GM12892 (cell line): ENCODE results near the gene VWA5B1.

Experiments
- POLR2AphosphoS5 ChIP-seq: IDR thresholded peaks from 2 replicates; pipeline ENCODE4 v1.6.1; 2011; ENCODE audit warnings: low read depth, low read length, control low read depth
- TAF1 ChIP-seq: IDR thresholded peaks from 2 replicates; pipeline ENCODE4 v1.6.1; 2011; ENCODE audit warnings: low read depth, mild to moderate bottlenecking, control low read depth, low read length, borderline replicate concordance

DNA sequence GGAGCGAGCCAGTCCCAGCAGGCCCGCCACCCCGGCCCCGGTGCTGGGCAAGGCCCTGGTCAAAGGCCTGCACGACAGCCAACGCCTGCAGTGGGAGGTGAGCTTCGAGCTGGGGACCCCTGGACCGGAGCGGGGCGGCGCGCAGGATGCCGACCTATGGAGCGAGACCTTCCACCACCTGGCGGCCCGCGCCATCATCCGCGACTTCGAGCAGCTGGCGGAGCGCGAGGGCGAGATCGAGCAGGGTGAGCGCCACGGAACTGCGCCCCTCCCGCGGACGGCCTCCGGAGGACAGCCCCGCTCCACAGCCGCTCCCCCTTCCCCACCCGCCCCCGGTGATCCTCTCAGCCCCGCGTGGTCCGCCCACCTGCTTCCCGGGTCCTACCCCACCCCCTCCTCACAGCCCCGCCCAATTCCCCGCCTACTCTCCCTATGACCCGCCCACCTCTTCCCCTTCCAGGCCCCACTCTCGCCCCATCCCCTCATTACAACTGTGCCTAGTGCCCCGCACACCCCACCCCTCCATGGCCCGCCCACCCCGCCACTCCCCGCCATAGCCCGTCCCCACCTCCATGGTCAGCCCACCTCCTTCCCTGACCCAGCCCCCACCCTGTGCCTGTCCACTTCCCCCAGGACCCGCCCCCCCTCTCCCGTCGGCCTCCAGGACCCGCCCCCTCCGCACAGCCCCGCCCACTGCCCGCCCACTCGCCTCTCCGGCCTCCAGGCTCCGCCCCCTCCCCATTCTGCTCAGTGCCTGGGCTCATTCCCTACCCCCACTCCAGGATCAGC is 52.7 kb downstream of the VWA5B1 start:
- no peak for TF ChIP-seq POLR2AphosphoS5
- no peak for TF ChIP-seq TAF1
